Right lobe of liver (tissue), 4 donors: ENCODE measurements around the gene TNS4.

Experiments used
- POLR2A ChIP-seq: fragments of 450-650 bp; IDR thresholded peaks from one replicate; pipeline ENCODE4 v1.6.1; 2017; ENCODE audit warnings: antibody characterized with exemption, mild to moderate bottlenecking
- TF ChIP-seq, protein P1 (sequence below), 4 donors: fragments of 200-600 bp in 3 of 4; fragments of 450-650 bp in 1 of 4; IDR thresholded peaks; one replicate each; pipeline versions ENCODE4 v1.5.1 to v1.8.0; 2016 to 2022; ENCODE audit warnings: antibody characterized with exemption in 4 of 4, mild to moderate bottlenecking in 2 of 4
- donor health status: DM: no; HTN: no; CAD: no.
- donor health status: DM: no; HTN: no; CAD: no.
- donor health status: DM: no; HTN: yes; CAD: no.

DNA sequence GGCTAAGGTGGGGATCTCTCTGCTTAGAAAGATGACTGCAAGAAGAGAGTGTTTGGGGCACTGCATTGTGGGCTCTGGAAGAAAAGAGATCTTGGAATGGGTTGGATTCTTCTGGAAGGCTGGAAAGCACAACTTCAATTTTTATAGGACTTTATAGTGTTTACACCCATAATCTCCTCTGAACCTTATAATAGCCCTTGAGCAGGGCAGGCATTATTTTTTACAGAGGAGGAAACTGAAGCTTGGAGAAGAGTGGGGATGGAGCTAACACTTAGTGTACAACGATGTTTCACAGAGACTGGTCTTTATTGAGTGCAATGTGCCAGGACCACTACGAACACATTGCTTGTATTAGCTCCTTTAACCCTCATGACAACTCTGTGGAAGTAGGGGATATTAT lies 10.4 kb downstream of the TNS4 start:
- TF ChIP-seq POLR2A = no peak
- TF ChIP-seq, protein P1, sequence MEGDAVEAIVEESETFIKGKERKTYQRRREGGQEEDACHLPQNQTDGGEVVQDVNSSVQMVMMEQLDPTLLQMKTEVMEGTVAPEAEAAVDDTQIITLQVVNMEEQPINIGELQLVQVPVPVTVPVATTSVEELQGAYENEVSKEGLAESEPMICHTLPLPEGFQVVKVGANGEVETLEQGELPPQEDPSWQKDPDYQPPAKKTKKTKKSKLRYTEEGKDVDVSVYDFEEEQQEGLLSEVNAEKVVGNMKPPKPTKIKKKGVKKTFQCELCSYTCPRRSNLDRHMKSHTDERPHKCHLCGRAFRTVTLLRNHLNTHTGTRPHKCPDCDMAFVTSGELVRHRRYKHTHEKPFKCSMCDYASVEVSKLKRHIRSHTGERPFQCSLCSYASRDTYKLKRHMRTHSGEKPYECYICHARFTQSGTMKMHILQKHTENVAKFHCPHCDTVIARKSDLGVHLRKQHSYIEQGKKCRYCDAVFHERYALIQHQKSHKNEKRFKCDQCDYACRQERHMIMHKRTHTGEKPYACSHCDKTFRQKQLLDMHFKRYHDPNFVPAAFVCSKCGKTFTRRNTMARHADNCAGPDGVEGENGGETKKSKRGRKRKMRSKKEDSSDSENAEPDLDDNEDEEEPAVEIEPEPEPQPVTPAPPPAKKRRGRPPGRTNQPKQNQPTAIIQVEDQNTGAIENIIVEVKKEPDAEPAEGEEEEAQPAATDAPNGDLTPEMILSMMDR (IDR thresholded peaks at IDR 0.05) = no peak
